22Rv1 (cell line): ENCODE data around the gene ERAP2.

Source experiments
- CTCF ChIP-seq: fragments of 450-650 bp; IDR thresholded peaks from 2 replicates; pipeline ENCODE4 v1.5.1; 2017; ENCODE audit warnings: mild to moderate bottlenecking
- ZFX ChIP-seq: fragments of 450-650 bp; IDR thresholded peaks from 2 replicates; pipeline ENCODE4 v1.6.1; 2017; ENCODE audit warnings: antibody characterized with exemption, borderline replicate concordance

GRCh38 chr5:96966801-96967200 is 90.5 kb downstream of the ERAP2 start:
- TF ChIP-seq CTCF: no peak
- no peak for TF ChIP-seq ZFX
